ENCODE data around the gene FGFR1OP2.

Gene FGFR1OP2

DNA sequence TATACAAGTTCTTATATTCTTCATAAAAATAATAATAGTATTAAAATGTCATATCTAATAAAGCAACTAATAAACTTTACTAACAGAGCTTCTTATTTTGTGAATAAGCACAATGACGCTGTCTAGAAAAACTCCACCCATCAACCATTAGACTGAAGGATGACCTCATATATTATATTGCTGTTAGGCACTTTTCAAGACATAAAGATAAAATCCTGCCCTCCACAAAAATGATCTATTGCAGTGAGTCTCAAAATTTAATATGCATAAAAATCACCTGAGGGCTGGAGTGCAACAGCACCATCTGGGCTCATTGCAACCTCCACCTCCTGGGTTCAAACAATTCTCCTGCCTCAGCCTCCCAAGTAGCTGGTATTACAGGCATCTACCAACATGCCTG, 55.8 kb downstream of the FGFR1OP2 start:
- no peak for DNase-seq (ENCODE audit: extremely low spot score)
- TF ChIP-seq, protein P1, sequence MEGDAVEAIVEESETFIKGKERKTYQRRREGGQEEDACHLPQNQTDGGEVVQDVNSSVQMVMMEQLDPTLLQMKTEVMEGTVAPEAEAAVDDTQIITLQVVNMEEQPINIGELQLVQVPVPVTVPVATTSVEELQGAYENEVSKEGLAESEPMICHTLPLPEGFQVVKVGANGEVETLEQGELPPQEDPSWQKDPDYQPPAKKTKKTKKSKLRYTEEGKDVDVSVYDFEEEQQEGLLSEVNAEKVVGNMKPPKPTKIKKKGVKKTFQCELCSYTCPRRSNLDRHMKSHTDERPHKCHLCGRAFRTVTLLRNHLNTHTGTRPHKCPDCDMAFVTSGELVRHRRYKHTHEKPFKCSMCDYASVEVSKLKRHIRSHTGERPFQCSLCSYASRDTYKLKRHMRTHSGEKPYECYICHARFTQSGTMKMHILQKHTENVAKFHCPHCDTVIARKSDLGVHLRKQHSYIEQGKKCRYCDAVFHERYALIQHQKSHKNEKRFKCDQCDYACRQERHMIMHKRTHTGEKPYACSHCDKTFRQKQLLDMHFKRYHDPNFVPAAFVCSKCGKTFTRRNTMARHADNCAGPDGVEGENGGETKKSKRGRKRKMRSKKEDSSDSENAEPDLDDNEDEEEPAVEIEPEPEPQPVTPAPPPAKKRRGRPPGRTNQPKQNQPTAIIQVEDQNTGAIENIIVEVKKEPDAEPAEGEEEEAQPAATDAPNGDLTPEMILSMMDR (IDR thresholded peaks at IDR 0.05; ENCODE audit: control extremely low read depth, extremely low read depth, low read depth, missing control alignments): no peak
- CTCF ChIA-PET: no interaction called here
- POLR2A ChIA-PET: no interaction called here

DNA sequence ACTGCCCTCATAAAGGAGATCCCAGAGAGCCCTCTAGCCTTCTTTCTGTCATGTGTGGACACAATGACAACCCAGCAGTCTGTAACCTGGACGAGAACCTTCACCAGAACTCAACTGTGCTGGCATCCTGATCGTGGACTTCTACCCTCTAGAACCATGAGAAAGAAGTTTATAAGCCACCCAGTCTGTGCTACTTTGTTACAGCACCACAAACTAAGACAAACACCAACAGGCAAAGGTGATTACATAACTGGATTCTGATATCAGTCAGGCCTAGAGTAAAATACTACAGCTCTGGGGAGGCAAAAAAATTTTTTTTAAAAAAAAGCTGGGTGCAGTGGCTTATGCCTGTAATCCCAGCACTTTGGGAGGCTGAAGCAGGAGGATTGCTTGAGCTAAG, 57.4 kb downstream of the FGFR1OP2 start:
- ChIA-PET CTCF (interaction anchor here (1.1 to 2.6 kb wide), 5 partner anchors 15 to 31 kb away, joined by 3 to 10 read pairs (median 9); partner anchors contain the start of gene TM7SF3), POLR2A (no interaction called here)
- DNase-seq (ENCODE audit: extremely low spot score): no peak
- TF ChIP-seq, protein P1 (IDR thresholded peaks at IDR 0.05; ENCODE audit: control extremely low read depth, extremely low read depth, low read depth, missing control alignments): no peak

DNA sequence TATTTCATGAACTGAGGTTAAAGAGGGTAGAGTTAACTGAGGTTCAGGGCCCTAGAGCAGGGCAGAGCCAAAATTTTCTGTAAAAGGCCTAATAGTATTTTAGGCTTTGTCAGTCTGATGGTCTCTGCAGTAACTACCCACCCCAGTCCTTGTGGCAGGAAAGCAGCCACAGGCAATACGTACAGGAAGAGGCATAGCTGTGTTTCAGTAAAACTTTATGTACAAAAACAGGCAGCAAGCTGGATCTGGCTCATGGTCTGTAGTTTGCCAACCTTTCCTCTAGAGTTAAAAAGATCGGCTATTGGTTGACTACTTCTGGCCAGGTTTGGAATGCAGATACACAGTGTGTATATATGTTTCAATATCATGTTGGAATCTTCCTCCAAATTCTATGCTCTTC, 58.7 kb downstream of the FGFR1OP2 start:
- ChIA-PET POLR2A (no interaction called here), CTCF (interaction anchor here (1.0 to 2.6 kb wide), 7 partner anchors 9 to 706 kb away, joined by 3 to 10 read pairs (median 8); partner anchors contain the start of gene TM7SF3)
- TF ChIP-seq, protein P1 (IDR thresholded peaks at IDR 0.05; ENCODE audit: control extremely low read depth, extremely low read depth, low read depth, missing control alignments): no peak
- DNase-seq (ENCODE audit: extremely low spot score): no peak

DNA sequence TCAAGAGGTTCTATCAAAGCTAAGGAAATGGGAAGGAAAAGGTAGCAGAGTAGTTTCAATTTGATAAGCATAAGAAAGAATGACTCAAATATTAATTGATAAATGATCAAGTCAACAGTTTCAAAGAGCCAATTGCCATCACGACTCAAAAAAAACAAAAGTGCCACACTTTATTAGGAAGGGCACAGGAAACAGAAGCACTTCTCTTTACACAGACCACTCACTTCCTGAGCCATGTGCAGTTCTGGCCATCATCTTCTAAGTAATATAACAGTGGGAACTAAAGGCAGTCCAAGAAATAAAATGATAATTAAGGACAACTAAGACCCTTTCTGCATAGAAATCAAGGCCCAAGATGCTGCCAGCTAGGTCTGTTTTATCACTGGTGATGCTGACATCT, 62.7 kb downstream of the FGFR1OP2 start:
- CTCF ChIA-PET: interaction anchor here (1.2 to 4.7 kb wide), 3 partner anchors 8 to 116 kb away, joined by 5 to 57 read pairs (median 6); partner anchors contain the start of gene TM7SF3
- no peak for DNase-seq (ENCODE audit: extremely low spot score)
- POLR2A ChIA-PET: interaction anchor here (0.6 kb wide), 1 partner anchor 319 kb away, joined by 6 read pairs; no protein-coding TSS in a partner anchor
- TF ChIP-seq, protein P1 (IDR thresholded peaks at IDR 0.05; ENCODE audit: control extremely low read depth, extremely low read depth, low read depth, missing control alignments): no peak

DNA sequence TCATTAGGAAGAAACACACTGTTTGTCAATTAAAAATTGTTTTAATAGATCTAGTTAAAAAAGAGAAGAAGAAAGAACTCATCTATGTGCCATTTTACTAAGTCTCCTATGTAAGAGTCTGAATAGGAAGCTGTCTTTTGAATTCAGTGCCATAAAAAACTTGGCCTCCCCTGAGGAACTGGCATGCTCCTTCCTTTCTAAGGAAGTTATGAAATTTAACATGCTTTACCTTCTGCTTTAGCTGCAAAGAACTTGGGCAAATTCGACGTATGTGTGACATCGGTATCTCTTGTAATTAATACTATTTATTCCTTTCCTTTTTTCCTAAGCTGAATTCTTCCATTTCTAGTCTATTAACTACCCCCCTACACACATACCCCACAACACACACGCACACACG, 63.4 kb downstream of the FGFR1OP2 start:
- POLR2A ChIA-PET: interaction anchor here (0.6 kb wide), 1 partner anchor 319 kb away, joined by 6 read pairs; no protein-coding TSS in a partner anchor
- CTCF ChIA-PET: interaction anchor here (1.2 to 4.7 kb wide), 4 partner anchors 9 to 117 kb away, joined by 4 to 57 read pairs (median 6); partner anchors contain the start of gene TM7SF3

DNA sequence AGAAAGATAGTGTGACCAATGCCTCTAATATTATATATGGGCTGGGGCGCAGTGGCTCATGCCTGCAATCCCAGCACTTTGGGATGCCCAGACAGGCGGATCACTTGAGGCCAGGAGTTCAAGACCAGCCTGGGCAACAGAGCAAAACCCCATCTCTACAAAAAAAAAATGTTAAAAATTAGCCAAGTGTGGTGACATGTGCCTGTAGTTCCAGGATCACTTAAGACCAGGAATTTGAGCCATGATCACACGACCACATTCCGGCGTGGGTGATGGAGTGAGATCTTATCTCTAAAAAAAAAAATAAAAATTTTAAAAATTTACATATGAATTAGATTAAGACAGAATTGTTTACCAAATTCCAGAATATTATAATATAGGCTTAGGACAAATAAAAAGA, 63.9 kb downstream of the FGFR1OP2 start:
- ChIA-PET POLR2A (no interaction called here), CTCF (interaction anchor here (1.6 to 4.7 kb wide), 4 partner anchors 11 to 26 kb away, joined by 4 to 57 read pairs (median 4); partner anchors contain the start of gene TM7SF3)
- DNase-seq (ENCODE audit: extremely low spot score): no peak
- TF ChIP-seq, protein P1 (IDR thresholded peaks at IDR 0.05; ENCODE audit: control extremely low read depth, extremely low read depth, low read depth, missing control alignments): no peak

More for the DNA sequence above, 63.4 kb downstream of the FGFR1OP2 start:
- TF ChIP-seq, protein P1 (IDR thresholded peaks at IDR 0.05; ENCODE audit: control extremely low read depth, extremely low read depth, low read depth, missing control alignments): no peak
- DNase-seq (ENCODE audit: extremely low spot score): no peak

Measured in GM10248 (cell line).